Kidney epithelial cell (primary cell): Measurements from ENCODE around the gene MED13L. TPM values are rescaled to one million over a fixed set of nuclear protein-coding genes. Genes with fewer than 3 reads are reported as not detected.

Source experiments
- DNase-seq: peaks from one replicate; pipeline ENCODE4 v3.0.0-alpha.2; 2010; ENCODE audit warnings: low read depth
- H3K27me3 ChIP-seq: 2 replicates; pipeline ENCODE4 v1.6.0; 2011; ENCODE audit warnings: low read length; ENCODE audit not compliant: control insufficient read depth, insufficient read depth
- H3K36me3 ChIP-seq: 2 replicates; pipeline ENCODE4 v1.5.1; 2011; ENCODE audit warnings: low read length; ENCODE audit not compliant: control insufficient read depth, insufficient read depth
- H3K4me3 ChIP-seq: 2 replicates; pipeline ENCODE4 v1.5.1; 2011; ENCODE audit warnings: low read depth, mild to moderate bottlenecking, control low read depth, low read length
- total RNA-seq: library from RNA; depleted of rRNA; stranded (reverse); fragments of >200 nt; gene quantifications from 2 replicates; pipeline ENCODE4 v1.2.3, GENCODE V29; 2015
- TF ChIP-seq, protein P1 (sequence below): IDR thresholded peaks from 2 replicates; pipeline ENCODE4 v1.5.1; 2011; ENCODE audit warnings: mild to moderate bottlenecking, moderate library complexity, low read length, control low read depth, inconsistent platforms; ENCODE audit not compliant: insufficient read depth, poor library complexity, severe bottlenecking

MED13L gene
- total RNA-seq, 1 donor from 2014 or later: 45.9 TPM

DNA sequence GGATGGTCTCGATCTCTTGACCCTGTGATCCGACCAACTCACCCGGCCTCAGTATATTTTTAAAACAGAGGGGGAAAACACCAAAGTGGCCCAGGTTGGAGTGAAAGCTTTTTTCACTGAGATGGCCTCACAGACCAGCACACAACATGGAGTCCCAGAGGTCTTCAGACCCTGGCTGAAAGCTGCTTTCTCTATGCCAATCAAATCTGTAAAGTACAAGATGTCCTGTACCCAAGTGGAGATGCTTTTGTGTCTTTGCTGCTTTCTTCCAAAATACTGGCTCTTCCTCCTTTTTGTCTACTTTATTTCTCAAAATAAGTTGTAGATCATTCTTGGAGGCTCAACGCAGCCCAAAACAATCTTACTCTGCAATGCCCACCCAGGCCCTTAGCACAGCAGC lies 214.8 kb downstream of the MED13L start:
- Histone ChIP-seq H3K27me3 (no peaks in the 10 kb centered on the region), H3K36me3 (no peaks in the 10 kb centered on the region), H3K4me3 (no peak overlapping the region)
- DNase-seq: no peak
- TF ChIP-seq, protein P1, sequence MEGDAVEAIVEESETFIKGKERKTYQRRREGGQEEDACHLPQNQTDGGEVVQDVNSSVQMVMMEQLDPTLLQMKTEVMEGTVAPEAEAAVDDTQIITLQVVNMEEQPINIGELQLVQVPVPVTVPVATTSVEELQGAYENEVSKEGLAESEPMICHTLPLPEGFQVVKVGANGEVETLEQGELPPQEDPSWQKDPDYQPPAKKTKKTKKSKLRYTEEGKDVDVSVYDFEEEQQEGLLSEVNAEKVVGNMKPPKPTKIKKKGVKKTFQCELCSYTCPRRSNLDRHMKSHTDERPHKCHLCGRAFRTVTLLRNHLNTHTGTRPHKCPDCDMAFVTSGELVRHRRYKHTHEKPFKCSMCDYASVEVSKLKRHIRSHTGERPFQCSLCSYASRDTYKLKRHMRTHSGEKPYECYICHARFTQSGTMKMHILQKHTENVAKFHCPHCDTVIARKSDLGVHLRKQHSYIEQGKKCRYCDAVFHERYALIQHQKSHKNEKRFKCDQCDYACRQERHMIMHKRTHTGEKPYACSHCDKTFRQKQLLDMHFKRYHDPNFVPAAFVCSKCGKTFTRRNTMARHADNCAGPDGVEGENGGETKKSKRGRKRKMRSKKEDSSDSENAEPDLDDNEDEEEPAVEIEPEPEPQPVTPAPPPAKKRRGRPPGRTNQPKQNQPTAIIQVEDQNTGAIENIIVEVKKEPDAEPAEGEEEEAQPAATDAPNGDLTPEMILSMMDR: no peak

DNA sequence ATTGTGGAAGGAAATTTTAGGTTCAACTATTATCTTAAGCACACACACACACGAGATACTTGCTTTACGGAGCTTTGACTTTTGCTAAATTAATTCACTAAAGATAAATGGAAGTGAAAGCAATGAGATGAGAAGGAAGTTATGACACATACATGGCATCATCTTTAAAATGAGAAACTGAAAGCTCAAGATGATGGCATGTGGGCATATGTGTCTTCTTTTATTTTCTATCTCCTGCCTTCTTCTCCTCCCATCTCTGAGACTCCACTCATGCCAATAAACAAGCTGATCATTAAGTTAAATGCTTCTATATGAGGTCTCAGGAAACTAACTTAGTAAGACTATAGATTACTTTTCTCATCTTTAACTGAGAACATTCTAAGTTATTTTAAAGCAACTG lies 216.7 kb downstream of the MED13L start:
- TF ChIP-seq, protein P1: no peak
- DNase-seq: no peak
- H3K4me3 ChIP-seq: no peak overlapping the region
- H3K36me3 ChIP-seq: no peaks in the 10 kb centered on the region
- no peaks in the 10 kb centered on the region for H3K27me3 ChIP-seq

DNA sequence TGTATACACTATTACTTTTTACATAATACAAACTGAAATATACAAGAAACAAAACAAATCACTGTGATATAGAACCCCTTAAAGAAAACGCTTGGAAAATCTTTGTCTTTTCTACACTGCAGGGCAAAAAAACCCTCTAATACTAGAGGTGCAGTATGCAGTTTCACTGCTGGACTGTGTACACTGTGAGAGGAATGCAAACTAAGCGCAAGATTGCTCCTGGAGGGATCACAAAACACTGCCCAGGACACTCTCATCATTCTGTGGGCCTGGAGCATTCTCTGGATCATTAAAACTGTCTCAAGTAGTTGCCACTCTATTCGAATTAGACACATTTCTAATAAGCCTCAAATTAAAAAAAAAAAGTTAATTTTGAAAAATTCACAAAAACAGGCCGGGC lies 217.6 kb downstream of the MED13L start:
- no peak for DNase-seq
- no peaks in the 10 kb centered on the region for H3K36me3 ChIP-seq
- H3K4me3 ChIP-seq: no peak overlapping the region
- no peaks in the 10 kb centered on the region for H3K27me3 ChIP-seq
- TF ChIP-seq, protein P1: no peak

DNA sequence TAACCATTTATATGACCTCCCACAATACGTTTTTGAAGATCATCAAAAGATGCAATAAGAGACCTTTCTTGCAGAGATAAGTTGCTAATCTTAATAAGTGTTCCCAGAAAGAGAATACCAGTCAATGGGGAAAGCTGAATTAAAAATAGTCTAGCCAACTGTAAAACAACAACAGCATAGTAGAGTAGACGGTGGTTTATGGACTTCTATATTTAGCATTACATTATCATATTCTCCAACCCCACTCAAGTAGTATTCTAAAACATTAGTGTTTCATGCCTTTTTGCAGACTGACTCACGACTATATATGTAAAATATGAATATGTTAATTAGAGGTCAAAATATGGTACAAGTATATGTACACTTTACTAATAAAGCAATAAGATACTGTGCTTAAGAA lies 218.9 kb downstream of the MED13L start:
- TF ChIP-seq, protein P1: no peak
- no peak for DNase-seq
- H3K4me3 ChIP-seq: no peak overlapping the region
- no peaks in the 10 kb centered on the region for H3K36me3 ChIP-seq
- no peaks in the 10 kb centered on the region for H3K27me3 ChIP-seq

DNA sequence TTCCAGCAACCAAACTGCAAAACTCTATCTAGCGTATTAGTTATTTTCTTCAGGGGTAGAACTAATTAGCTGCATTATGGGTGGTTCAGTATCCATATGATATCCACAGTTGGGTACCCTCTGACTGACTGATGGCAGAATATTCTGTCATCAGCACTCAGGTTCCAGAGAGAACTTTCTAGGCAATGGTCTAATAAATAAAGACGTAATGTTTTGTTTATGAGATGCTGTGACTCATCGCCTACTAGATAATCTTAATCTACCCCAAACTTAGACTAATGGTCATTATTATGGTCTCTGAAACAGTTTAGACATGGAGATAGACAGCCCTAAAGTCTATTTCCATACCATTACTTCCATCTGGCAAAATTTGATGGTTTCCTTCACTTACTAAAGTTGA lies 220.1 kb downstream of the MED13L start:
- DNase-seq: no peak
- Histone ChIP-seq H3K27me3 (no peaks in the 10 kb centered on the region), H3K4me3 (no peak overlapping the region), H3K36me3 (no peaks in the 10 kb centered on the region)
- TF ChIP-seq, protein P1: no peak

DNA sequence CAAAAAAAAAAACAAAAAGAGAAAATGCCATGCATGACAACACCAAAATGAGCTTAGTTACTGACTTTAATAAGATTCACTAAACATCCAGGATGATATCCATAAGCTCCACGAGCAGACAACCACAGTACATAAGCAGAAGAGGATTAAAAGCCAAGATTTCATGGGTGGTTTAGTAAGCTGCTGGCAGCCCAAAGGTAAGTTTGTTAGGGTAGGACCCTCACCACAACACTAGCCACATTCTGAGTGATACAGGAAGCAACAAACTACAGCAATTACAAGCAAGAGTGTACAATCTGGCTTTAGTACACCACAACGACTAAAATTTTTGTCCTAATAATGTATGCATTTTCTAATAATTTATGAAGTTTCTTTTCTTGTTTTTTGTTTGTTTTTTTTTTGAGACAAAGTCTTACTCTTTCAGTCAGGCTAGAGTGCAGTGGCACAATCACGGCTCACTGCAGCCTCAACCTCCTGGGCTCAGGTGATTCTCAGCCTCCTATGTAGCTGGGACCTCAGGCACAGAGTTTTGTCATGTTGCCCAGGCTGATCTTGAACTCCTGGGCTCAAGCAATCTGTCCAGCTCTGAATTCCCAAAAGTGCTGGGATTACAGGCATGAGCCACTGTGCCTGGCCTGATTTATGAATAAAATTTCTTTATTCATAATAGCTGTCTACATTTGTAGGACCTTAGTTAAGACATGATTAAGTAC lies 221.4 kb downstream of the MED13L start:
- TF ChIP-seq, protein P1: no peak
- no peaks in the 10 kb centered on the region for H3K27me3 ChIP-seq

More for the DNA sequence above, 221.4 kb downstream of the MED13L start:
- H3K36me3 ChIP-seq: no peaks in the 10 kb centered on the region
- no peak overlapping the region for H3K4me3 ChIP-seq
- no peak for DNase-seq
